Stimulated activated CD8-positive, alpha-beta memory T cell treated with anti-CD3 and anti-CD28 coated beads, Interleukin-4, amount 100 ng/mL, for 24 hours (primary cell): ENCODE data around the gene ZBED4.

ENCODE experiments used
- DNase-seq: peaks from one replicate; pipeline ENCODE4 v3.0.0-alpha.2; 2020; ENCODE audit warnings: low read depth

ZBED4 gene

DNA sequence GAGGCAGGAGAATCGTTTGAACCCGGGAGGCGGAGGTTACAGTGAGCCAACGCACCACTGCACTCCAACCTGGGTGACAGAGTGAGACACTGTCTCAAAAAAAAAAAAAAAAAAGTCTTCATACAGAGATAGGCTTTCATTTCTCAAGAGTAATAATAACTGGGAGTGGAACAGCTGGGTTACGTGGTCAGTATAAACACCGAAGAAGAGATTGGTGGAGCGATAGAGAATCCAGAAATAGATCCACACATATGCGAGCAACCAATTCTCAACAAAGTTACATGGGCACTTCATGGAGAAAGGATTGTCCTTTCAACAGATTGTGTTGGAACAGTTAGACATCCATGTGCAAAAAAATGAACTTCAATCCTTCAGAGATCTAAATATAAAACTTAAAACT, 24.6 kb downstream of the ZBED4 start:
- no peak for DNase-seq

DNA sequence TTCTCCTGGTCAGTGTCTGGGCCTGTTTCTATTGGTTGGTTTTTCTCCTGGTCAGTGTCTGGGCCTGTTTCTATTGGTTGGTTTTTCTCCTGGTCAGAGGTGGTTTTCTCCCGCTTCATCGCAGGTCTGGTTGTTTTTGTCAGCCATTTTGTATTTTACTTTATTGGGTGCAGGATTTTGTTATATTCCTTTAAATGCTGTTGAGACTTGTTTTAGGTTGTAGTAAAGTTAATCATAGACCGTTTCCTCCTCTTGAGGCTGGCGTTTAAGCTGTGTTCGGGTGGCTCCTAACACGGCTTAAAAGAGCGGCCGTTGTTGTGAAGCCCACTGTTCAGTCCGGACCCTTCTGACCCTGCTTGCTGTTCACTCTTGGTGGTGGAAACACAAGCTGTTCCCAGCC, 26.2 kb downstream of the ZBED4 start:
- DNase-seq: no peak

DNA sequence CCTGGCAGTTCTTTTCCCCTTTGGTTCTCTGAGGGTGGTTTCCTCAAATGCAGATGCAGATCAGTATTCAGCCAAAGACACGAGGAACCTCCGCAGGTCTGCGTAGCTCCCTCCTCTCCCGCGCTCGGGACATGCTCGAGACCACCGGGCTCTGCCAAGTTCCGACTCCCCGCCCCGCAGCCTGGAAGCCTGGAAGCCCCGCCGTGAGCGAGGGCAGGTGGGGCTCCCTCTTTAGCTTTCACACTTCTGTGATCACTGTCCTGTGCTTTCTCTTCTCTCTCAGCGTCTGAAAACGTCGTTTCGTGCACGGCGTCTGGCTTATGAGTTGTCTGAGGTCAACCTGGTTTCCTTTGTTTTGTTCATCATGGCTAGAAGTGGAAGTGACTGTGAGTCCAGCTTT, 26.6 kb downstream of the ZBED4 start:
- DNase-seq: no peak

DNA sequence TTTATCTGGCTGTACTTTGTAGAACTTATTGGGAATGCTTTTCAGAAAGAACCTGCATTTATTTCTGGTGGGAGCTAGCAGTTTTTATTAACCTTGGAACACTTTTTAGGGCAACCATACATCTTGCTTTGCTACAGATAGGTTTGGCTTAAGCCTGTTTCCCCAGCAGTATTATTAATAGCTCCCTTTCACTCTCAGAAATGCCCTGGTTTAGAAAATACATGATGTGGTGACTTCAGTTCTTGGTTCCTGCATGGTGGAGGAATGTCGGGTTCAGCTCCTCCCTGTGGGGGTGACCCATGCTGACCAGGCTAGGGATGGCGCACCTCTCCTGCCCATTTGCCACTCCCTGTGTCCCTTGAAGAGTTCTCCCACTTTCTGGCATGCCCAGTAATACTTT, 28.2 kb downstream of the ZBED4 start:
- no peak for DNase-seq

DNA sequence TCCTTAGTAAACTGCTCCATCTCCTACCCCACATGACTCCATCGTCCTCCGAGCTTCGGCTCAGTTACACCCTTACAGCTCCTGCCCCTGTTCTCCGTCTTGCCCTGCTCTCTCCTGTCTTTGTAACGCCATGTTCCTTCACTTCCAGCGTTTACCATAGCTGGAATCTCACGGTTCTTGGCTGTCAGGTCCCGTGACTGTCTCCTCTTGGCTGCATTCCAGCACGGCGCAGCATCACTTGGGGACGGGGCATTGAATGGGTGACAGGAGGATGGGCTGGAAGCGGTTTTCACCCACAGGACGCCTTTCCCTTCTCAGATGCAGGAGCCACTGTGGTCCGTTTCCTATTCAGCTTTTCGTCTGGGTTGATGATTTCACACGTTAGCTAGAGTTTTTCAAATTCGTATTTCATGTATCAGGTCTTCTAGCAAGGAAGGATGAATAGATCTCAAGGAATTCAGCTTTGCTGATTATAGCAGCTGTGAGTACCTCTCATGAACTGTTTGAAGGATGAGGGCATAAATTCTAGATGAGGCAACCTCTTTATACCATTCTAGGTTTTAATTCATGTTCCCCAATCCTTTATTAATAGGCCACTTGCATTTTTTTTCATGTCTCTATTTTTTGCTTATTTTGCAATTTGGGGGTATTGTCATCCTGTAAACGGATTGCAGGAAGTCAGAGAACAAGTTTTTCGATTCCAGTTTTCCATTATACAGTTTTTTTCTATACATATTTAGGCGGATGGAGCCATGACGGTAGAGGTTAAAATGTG, 29.1 kb downstream of the ZBED4 start:
- no peak for DNase-seq

DNA sequence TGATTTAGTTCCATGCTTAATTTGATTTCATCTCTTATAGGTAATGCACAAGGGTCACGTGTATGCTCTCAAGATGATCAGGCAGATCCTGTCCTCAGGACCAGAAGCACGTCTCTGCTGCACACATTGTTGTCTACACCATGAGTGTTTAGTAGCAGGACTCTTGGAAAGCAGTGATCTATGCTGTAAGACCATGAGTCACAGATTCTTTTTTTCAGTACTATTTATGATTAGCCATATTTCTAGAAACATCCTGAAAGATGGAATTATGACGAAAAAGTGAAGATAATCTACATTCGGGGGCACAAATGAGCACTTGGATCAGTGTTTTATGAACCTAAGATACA, 29.6 kb downstream of the ZBED4 start:
- no peak for DNase-seq

DNA sequence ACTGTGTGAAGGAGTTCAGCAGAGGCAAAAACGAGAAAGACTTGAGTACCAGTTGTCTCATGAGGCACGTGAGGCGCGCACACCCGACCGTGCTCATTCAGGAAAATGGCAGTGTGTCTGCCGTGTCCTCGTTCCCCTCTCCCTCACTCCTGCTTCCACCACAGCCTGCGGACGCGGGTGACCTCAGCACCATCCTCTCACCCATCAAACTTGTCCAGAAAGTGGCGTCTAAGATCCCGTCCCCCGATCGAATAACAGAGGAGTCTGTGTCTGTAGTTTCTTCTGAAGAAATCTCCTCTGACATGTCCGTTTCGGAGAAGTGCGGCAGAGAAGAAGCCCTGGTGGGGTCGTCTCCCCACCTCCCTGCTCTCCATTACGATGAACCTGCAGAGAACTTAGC, 30.4 kb downstream of the ZBED4 start:
- DNase-seq: no peak

DNA sequence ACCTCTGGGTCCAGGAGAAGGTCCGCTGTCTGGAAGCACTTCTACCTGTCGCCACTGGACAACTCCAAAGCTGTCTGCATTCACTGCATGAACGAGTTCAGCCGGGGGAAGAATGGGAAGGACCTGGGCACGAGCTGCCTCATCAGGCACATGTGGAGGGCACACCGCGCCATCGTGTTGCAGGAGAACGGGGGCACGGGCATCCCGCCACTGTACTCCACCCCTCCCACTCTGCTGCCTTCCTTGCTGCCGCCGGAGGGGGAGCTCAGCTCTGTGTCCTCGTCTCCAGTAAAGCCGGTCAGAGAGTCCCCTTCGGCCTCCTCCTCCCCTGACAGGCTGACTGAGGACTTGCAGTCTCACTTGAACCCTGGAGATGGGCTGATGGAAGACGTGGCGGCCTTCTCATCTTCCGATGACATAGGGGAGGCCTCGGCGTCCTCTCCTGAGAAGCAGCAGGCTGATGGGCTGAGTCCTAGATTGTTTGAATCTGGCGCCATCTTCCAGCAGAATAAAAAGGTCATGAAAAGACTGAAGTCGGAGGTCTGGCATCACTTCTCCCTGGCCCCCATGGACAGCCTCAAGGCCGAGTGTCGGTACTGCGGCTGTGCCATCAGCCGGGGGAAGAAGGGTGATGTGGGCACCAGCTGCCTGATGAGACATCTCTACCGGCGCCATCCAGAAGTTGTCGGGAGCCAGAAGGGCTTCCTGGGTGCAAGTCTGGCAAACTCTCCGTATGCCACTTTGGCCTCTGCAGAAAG, 31.0 kb downstream of the ZBED4 start:
- DNase-seq: no peak

DNA sequence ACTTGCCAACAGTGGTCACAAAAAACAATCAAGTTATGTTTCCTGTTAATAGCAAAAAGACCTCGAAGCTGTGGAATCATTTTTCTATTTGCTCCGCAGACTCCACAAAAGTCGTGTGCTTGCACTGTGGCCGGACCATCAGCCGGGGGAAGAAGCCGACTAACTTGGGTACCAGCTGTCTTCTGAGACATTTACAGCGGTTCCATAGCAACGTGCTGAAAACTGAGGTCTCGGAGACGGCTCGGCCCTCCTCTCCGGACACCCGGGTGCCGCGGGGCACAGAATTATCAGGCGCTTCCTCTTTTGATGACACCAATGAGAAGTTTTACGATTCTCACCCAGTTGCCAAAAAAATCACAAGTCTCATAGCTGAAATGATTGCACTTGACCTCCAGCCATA, 31.6 kb downstream of the ZBED4 start:
- DNase-seq: no peak

DNA sequence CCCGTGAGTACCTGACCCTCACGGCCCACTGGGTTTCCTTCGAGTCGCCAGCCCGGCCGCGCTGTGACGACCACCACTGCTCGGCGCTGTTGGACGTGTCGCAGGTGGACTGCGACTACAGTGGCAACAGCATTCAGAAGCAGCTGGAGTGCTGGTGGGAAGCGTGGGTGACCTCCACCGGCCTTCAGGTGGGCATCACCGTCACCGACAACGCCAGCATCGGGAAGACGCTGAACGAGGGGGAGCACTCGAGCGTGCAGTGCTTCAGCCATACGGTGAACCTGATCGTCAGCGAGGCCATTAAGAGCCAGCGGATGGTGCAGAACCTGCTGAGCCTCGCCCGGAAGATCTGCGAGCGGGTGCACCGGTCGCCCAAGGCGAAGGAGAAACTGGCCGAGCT, 32.2 kb downstream of the ZBED4 start:
- DNase-seq: no peak

DNA sequence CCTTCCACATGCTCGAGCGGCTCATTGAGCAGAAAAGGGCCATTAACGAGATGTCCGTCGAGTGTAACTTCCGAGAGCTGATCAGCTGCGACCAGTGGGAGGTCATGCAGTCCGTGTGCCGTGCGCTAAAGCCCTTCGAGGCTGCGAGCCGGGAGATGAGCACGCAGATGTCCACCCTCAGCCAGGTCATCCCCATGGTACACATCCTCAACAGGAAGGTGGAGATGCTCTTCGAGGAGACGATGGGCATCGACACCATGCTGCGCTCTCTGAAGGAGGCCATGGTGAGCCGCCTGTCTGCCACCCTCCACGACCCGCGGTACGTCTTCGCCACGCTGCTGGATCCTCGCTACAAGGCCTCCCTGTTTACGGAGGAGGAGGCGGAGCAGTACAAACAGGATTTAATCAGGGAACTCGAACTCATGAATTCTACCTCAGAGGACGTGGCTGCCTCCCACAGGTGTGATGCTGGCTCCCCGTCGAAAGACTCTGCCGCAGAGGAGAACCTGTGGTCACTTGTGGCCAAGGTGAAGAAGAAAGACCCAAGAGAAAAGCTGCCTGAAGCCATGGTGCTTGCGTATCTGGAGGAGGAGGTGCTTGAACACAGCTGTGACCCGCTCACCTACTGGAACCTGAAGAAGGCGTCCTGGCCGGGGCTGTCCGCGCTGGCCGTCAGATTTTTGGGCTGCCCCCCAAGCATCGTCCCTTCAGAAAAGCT, 32.9 kb downstream of the ZBED4 start:
- no peak for DNase-seq

DNA sequence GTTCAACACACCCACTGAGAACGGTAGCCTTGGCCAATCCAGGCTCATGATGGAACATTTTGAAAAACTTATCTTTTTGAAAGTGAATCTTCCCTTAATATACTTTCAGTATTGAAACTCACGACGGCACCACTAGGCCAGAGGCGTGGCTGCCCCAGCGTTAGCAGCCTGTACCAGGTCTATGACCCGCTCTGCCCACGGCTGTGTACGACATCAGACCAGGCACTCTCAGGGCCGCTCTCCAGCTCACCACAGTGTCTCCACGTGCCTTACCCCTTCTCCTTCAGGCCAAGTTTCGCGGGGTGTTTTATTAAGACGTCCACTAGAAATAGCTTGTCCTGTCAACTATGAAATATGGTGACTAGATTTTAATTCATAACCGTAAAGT, 33.4 kb downstream of the ZBED4 start:
- no peak for DNase-seq

DNA sequence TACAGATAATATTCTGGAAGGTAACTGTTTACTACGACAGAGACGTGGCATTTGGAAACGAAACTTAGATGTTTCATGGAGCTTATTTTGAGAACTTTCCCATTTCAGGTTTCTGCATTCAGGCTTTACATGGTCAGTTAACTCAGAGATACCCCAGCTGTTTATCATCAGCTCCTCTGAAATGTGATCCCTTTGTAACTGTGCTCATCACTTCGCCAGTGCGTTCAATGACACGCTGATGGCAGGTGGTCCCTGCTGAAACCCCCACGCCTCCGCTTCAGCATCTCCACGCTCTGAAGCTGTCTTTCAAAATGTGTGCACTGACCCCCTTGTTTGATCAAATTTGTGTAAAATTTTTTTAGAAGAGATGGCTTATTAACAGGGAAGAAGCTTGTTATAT, 34.1 kb downstream of the ZBED4 start:
- DNase-seq: no peak

DNA sequence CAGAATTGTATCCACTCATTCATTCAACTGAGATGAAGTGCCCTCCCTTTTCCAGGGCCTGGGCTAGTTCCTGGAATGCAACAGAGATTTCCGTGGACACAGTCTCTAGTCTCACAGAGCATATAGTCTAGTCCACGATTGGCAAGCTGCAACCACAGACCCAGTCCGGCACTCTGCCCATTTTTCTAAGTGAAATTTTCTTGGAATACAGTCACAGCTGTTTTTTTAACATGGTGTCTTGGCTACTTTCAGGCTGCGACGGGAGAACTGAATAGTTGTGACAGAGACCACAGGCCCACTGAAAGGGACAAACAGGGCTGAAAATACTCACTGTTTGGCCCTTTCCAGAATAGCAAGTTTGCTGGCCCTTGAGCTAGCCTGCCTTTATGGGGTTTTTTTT, 35.4 kb downstream of the ZBED4 start:
- DNase-seq: no peak

DNA sequence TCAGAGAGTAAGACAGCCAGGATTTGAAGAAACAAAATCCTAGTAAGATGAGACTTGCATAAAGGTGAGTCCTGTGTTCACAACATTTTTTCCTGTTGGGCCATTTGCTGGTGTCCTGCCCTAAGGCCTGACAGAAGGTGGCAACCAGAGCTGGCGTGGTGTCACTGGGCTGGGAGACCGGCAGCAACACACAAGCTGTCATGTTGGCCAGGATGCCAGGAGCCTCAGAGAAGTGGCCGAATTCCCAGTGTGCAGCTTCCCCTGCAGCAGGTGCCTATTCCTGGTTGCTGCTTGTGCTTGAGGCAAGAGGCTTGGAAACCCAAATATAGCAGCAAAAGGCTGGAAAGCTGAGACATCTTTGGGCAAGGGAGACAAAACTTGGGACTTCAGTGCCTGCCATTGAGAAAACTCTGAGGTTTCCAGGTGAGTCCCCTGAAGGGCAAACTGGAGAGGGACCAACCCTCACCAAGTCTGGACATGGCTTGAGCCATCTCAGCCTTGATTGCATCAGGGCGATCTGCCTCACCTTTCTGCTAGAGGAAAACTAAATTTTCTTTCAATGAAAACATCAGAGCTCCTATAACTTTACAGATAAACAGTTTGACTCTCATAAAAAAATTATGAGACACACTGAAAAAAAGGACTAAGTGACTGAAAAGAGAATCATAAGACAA, 38.7 kb downstream of the ZBED4 start:
- DNase-seq: no peak

DNA sequence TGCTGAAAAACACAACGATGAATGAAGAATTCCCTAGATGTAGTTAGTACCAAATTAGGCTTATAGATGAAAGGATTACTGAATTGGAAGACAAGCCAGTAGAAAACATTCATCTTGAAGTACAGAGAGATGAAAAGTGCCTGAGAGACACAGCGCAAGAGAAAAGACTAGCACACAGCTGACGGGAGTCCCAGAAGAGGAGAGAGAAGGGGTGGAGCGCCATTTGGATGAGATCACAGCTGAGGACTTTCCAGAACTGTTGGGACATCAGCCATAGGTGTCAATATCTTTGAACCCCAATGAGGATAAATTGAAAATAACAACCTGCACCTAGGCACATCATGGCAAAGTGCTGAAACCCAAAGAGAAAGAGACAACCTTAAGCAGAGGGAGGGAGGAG, 39.4 kb downstream of the ZBED4 start:
- DNase-seq: no peak

DNA sequence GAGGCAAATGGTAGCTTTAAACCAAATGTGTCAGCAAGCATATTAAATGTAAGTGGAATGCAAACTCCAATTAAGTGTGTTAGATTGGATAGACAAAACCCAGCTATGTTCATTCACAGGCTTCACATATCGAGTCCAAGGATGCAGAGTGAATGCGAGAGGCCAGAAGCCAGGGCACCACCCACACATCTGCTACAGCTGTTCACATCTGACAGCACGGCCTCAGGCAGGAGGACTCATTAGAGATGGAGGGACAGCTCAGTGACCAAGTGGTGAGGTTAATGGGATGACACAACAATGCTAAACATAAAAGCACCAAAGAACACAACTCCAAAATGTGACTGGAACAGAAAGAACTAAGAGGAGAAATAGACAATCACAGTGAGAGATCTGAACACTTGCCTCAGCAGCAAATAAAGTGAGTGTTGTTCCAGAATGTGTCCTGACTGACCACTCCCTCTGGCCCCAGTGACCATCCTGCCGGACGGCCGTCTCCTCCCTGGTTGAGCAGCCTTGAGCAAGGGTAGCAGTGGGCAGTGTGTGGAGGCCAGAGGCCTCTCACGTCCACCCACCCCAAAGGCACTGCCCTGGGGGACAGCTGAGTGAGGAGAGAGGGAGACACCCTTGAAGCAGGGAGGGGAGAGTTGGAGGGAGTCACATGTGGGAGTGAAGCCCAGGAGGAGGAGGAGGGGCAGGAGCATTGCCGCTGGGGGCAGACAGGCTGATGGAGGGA, 40.8 kb downstream of the ZBED4 start:
- no peak for DNase-seq

DNA sequence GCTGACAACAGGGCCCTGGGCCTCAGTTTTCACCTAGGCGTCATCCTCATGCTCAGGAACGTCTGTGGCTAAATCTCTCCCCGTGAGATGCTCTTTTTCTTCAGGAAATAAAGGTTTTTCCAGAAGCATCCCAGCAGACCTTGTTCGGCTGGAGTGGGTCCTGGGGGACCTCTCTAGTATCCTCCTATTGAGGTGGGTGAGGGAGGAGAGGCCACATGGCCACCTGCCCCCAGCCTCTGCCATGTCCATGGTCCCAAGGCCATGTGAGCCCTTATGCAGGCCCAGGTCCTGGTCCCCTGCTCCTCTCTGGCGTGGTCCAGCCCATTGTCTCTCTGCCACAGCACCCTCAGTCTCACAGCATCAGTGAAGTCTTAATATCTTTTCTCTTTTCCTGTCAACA, 42.6 kb downstream of the ZBED4 start:
- no peak for DNase-seq

DNA sequence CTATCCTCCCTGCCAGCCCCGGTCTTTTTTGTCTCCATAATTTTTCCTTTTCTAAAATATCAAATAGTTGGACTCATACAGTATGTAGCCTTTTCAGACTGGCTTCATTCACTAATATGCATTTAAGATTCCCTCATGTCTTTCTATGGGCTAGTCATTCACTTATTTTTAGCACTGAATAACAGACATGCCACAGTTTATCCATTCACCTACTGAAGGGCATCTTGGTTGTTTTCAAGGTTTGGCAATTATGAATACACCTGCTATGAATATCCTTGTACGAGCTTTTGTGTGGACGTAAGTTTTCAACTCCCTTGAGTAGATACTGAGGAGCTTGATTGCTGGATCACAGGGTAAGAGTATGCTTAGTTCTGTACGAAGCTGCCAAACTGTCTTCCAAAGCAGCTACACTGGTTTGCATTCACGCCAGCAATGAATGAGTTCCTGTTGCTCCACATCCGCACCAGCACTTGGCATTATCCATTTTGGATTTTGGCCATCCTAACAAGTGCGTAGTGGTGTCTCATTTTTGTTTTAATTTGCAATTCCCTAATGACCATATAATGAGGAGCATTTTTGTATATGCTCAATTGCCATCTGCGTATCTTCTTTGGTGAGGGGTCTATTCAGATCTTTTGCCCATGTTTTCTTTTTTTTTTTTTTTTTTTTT, 43.5 kb downstream of the ZBED4 start:
- DNase-seq: no peak

DNA sequence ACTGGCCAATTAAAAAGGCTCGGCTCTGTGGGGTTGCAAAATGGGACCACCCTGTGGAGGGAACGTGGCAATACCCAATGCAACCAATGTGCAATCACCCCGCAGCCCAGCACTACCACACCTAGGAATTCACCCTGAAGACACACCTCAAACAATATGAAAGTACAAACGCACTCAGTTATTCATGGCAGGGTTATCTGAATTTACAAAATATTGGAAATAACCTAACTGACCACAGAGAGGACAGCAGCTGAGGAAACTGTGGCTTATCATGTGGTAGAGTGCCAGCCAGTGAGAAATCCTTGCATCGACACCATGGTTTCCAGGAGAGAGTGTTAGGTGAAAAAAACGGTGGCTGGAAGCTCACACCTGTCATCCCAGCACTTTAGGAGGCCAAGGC, 45.9 kb downstream of the ZBED4 start:
- DNase-seq: no peak

DNA sequence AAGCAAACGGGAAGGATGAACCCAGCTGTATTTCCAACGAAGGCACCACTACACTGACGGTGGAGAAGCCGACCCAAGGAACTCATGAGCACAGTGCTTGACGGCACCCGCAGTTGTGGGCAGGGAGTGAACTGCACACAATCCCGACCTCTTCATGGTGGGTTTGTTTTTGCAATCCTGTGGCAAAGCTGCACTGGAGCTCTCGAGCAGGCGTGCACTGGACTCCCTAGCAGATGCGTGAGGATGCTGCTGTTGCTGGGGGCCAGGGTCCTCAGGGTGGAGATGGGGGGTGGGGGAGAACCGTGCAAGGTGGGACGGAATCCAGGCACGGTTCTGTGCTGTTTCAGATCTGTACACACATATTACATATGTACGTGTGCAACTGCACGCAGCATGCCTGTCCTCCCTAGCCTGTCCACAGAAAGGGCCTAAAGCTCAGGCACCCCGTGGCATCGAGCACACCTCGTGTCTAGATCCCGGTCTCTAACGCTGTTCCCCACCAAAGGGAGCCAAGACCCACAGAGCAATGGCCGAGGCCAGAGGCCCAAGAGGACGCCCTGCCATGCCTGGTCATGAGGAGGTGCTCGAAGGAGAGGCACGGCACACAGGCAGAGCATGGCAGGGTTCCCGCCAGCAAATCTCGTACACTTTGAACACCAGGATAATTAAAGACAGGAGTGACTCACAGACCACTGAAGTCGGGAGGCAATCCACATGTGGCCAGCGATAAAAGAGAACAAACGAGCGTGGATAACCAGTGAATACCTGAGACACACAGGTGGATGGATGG, 47.0 kb downstream of the ZBED4 start:
- no peak for DNase-seq
